Liver (tissue), 9 donors: ENCODE data around the gene NR4A1. TPM values are rescaled to one million over a fixed set of nuclear protein-coding genes. Genes with fewer than 3 reads are reported as not detected.

Experiments
- DNase-seq: peaks from one replicate; pipeline ENCODE4 v3.0.0-alpha.2; 2017; ENCODE audit warnings: low spot score
- H3K27ac ChIP-seq, 2 donors: one replicate each; pipeline ENCODE4 v1.7.0; 2013; ENCODE audit warnings: inconsistent platforms in 2 of 2, low read length in 2 of 2, control low read depth in 1 of 2, low read depth in 1 of 2, mild to moderate bottlenecking in 1 of 2
- H3K27me3 ChIP-seq, 4 donors: one replicate each; pipeline versions ENCODE4 v1.6.1 to v1.7.0; 2013; ENCODE audit warnings: low read length in 3 of 4, inconsistent platforms in 1 of 4, mild to moderate bottlenecking in 1 of 4, moderate library complexity in 1 of 4; ENCODE audit not compliant: control insufficient read depth in 4 of 4, insufficient read depth in 4 of 4
- H3K36me3 ChIP-seq, 4 donors: one replicate each; pipeline versions ENCODE4 v1.6.1 to v1.7.0; 2013; ENCODE audit warnings: low read length in 3 of 4, mild to moderate bottlenecking in 3 of 4, low read depth in 1 of 4, moderate library complexity in 1 of 4; ENCODE audit not compliant: control insufficient read depth in 4 of 4, insufficient read depth in 3 of 4
- H3K4me1 ChIP-seq, 4 donors: one replicate each; pipeline versions ENCODE4 v1.6.1 to v1.7.0; 2013; ENCODE audit warnings: low read length in 3 of 4, mild to moderate bottlenecking in 3 of 4, moderate library complexity in 1 of 4; ENCODE audit not compliant: control insufficient read depth in 4 of 4, insufficient read depth in 4 of 4
- H3K4me3 ChIP-seq, 3 donors: one replicate each; pipeline versions ENCODE4 v1.6.1 to v1.7.0; 2013; ENCODE audit warnings: low read length in 3 of 3, control low read depth in 1 of 3, low read depth in 1 of 3, mild to moderate bottlenecking in 1 of 3
- H3K9ac ChIP-seq, 2 donors: one replicate each; pipeline ENCODE4 v1.7.0; 2013; ENCODE audit warnings: low read length in 2 of 2, mild to moderate bottlenecking in 2 of 2, moderate library complexity in 2 of 2, control low read depth in 1 of 2, low read depth in 1 of 2
- H3K9me3 ChIP-seq, 4 donors: one replicate each; pipeline versions ENCODE4 v1.6.1 to v1.7.0; 2013; ENCODE audit warnings: low read length in 3 of 4; ENCODE audit not compliant: control insufficient read depth in 4 of 4
- ATF3 ChIP-seq: IDR thresholded peaks from 2 replicates; pipeline ENCODE4 v1.6.1; 2016; ENCODE audit warnings: antibody characterized with exemption
- CTCF ChIP-seq: fragments of 150-350 bp; IDR thresholded peaks from 2 replicates; pipeline ENCODE4 v1.5.1; 2017; ENCODE audit warnings: improper control_type of control experiment, low read depth, low read length; ENCODE audit not compliant: missing input control
- EGR1 ChIP-seq, 2 donors: IDR thresholded peaks; 2 replicates each; pipeline ENCODE4 v1.6.1; 2016 to 2018; ENCODE audit warnings: antibody characterized with exemption in 2 of 2, low read depth in 2 of 2
- FOXA1 ChIP-seq: IDR thresholded peaks from 2 replicates; pipeline ENCODE4 v1.6.1; 2016; ENCODE audit warnings: antibody characterized with exemption
- FOXA2 ChIP-seq: IDR thresholded peaks from 2 replicates; pipeline ENCODE4 v1.6.1; 2016; ENCODE audit warnings: antibody characterized with exemption
- GABPA ChIP-seq, 2 donors: IDR thresholded peaks in 1 of 2; conservative IDR thresholded peaks in 1 of 2; 2 replicates each; pipeline ENCODE4 v1.6.1; 2016; ENCODE audit warnings: antibody characterized with exemption in 2 of 2, mild to moderate bottlenecking in 1 of 2, moderate library complexity in 1 of 2
- HNF4A ChIP-seq, 2 donors: conservative IDR thresholded peaks; 2 replicates each; pipeline ENCODE4 v1.6.1; 2016; ENCODE audit warnings: antibody characterized with exemption in 2 of 2, mild to moderate bottlenecking in 2 of 2
- HNF4G ChIP-seq: IDR thresholded peaks from 2 replicates; pipeline ENCODE4 v1.6.1; 2016; ENCODE audit warnings: antibody characterized with exemption
- JUND ChIP-seq, 2 donors: IDR thresholded peaks; 2 replicates each; pipeline ENCODE4 v1.6.1; 2016; ENCODE audit warnings: antibody characterized with exemption in 2 of 2
- MAX ChIP-seq: IDR thresholded peaks from 2 replicates; pipeline ENCODE4 v1.6.1; 2016; ENCODE audit warnings: antibody characterized with exemption
- NR2F2 ChIP-seq: IDR thresholded peaks from 2 replicates; pipeline ENCODE4 v1.6.1; 2016; ENCODE audit warnings: antibody characterized with exemption
- RAD21 ChIP-seq, 2 donors: IDR thresholded peaks; 2 replicates each; pipeline ENCODE4 v1.6.1; 2016; ENCODE audit warnings: antibody characterized with exemption in 2 of 2, mild to moderate bottlenecking in 2 of 2
- REST ChIP-seq: IDR thresholded peaks from 2 replicates; pipeline ENCODE4 v1.6.1; 2016; ENCODE audit warnings: antibody characterized with exemption, mild to moderate bottlenecking
- RXRA ChIP-seq, 2 donors: IDR thresholded peaks; 2 replicates each; pipeline ENCODE4 v1.6.1; 2017 to 2018; ENCODE audit warnings: antibody characterized with exemption in 2 of 2, mild to moderate bottlenecking in 1 of 2
- SP1 ChIP-seq: IDR thresholded peaks from 2 replicates; pipeline ENCODE4 v1.6.1; 2018; ENCODE audit warnings: antibody characterized with exemption, mild to moderate bottlenecking
- YY1 ChIP-seq: IDR thresholded peaks from 2 replicates; pipeline ENCODE4 v1.6.1; 2016; ENCODE audit warnings: antibody characterized with exemption, mild to moderate bottlenecking
- ZBTB33 ChIP-seq: IDR thresholded peaks from 2 replicates; pipeline ENCODE4 v1.6.1; 2016; ENCODE audit warnings: antibody characterized with exemption
- WGBS: extraction: QIAGEN DNeasy Blood & Tissue Kit; methylation state at CpG from one replicate; pipeline ENCODE4 v1.1.7; 2013; 5-methylcytosine and 5-hydroxymethylcytosine counted together
- polyA plus RNA-seq, 2 donors: library from polyadenylated mRNA; stranded (reverse) in 1 of 2; unstranded in 1 of 2; fragments of 200-250 nt in 1 of 2; fragments of >200 nt in 1 of 2; fragmentation: Nextera tagmentation in 1 of 2; extraction: Ambion mirVana in 1 of 2; gene quantifications; one replicate each; pipeline versions ENCODE4 v1.2.1 to v1.2.3, GENCODE V29; 2013 to 2015
- total RNA-seq, 2 donors: library from RNA; depleted of rRNA; stranded (reverse); fragments of >200 nt; gene quantifications; one replicate each; pipeline ENCODE4 v1.2.3, GENCODE V29; 2014
- donor health status: healthy.
- donor health status: healthy.
- donor health status: healthy.
- donor health status: healthy.
- donor health status: healthy.

Gene NR4A1
- total and polyA plus RNA-seq, 4 donors, result 0.79 to 5.8 (median 3.4) TPM

- Histone ChIP-seq H3K9me3 (no peaks in the 10 kb centered on the region), H3K27me3 (no peaks in the 10 kb centered on the region), H3K4me1 (peaks cover 0 to 3% (median 2%) of the 10 kb centered on the region in 4 donors), H3K4me3 (no peak overlapping the region), H3K9ac (no peak overlapping the region), H3K36me3 (peaks cover 0 to 2% (median 0%) of the 10 kb centered on the region in 4 donors), H3K27ac (no peak overlapping the region)
- no peak for TF ChIP-seq YY1
- TF ChIP-seq HNF4G, result no peak
- no peak for TF ChIP-seq NR2F2
- TF ChIP-seq MAX, result no peak
- TF ChIP-seq CTCF, result no peak
- no peak for DNase-seq
- whole genome bisulfite sequencing, result 86% methylated on average over 10 of the region's 10 CpGs
Measured at GRCh38 chr12:52015532-52016041, 35.7 kb upstream of the NR4A1 start.

- Histone ChIP-seq H3K4me3 (no peak overlapping the region), H3K9me3 (no peaks in the 10 kb centered on the region), H3K36me3 (peaks cover 0 to 2% (median 0%) of the 10 kb centered on the region in 4 donors), H3K27ac (no peak overlapping the region), H3K27me3 (no peaks in the 10 kb centered on the region), H3K9ac (no peak overlapping the region), H3K4me1 (peaks cover 0 to 6% (median 3%) of the 10 kb centered on the region in 4 donors)
- WGBS, result 86% methylated on average over 4 of the region's 4 CpGs
- no peak for DNase-seq
- TF ChIP-seq FOXA2, result no peak
- no peak for TF ChIP-seq FOXA1
- no peak for TF ChIP-seq RXRA (IDR thresholded peaks at IDR 0.05)
- TF ChIP-seq CTCF, result no peak
- TF ChIP-seq JUND (IDR thresholded peaks at IDR 0.05), result no peak
- no peak for TF ChIP-seq MAX
- no peak for TF ChIP-seq REST
- TF ChIP-seq YY1, result no peak
- TF ChIP-seq SP1, result no peak
- no peak for TF ChIP-seq HNF4G
- no peak for TF ChIP-seq ZBTB33
- TF ChIP-seq HNF4A (conservative IDR thresholded peaks at IDR 0.05), result no peak
- no peak for TF ChIP-seq NR2F2
- no peak for TF ChIP-seq ATF3
- no peak for TF ChIP-seq GABPA (IDR thresholded peaks at IDR 0.05 in 1 of 2, conservative IDR thresholded peaks at IDR 0.05 in 1 of 2)
- no peak for TF ChIP-seq EGR1 (IDR thresholded peaks at IDR 0.05; ENCODE audit: low read depth in 2 of 2)
- no peak for TF ChIP-seq RAD21 (IDR thresholded peaks at IDR 0.05)
Measured at GRCh38 chr12:52018433-52019112, 32.7 kb upstream of the NR4A1 start.
